ENCODE results near the gene GPATCH4. TPM values are rescaled to one million over a fixed set of nuclear protein-coding genes. Genes with fewer than 3 reads are reported as not detected.

Gene GPATCH4
- total and polyA plus RNA-seq, 4 donors: 7.6 to 23.6 (median 16.3) TPM

GRCh38 chr1:156643049-156643777 is 41.9 kb upstream of the GPATCH4 start:
- H3K4me1 ChIP-seq (ENCODE audit: control insufficient read depth in 4 of 4, insufficient read depth in 4 of 4, low read length in 3 of 4): peaks cover 0 to 6% (median 0%) of the 10 kb centered on the region in 4 donors
- H3K4me3 ChIP-seq (ENCODE audit: low read depth in 1 of 3, low read length in 3 of 3): no peak overlapping the region
- H3K27ac ChIP-seq (ENCODE audit: low read depth in 1 of 2, low read length in 2 of 2): no peak overlapping the region
- TF ChIP-seq RAD21 (IDR thresholded peaks at IDR 0.05): no peak
- no peak overlapping the region for H3K9ac ChIP-seq (ENCODE audit: low read depth in 1 of 2, low read length in 2 of 2)
- H3K9me3 ChIP-seq (ENCODE audit: control insufficient read depth in 4 of 4, low read length in 3 of 4): no peaks in the 10 kb centered on the region
- no peak for DNase-seq (ENCODE audit: low spot score)
- no peaks in the 10 kb centered on the region for H3K36me3 ChIP-seq (ENCODE audit: control insufficient read depth in 4 of 4, insufficient read depth in 3 of 4, low read depth in 1 of 4, low read length in 3 of 4)
- peaks cover 5 to 18% (median 7%) of the 10 kb centered on the region in 4 donors for H3K27me3 ChIP-seq (ENCODE audit: control insufficient read depth in 4 of 4, insufficient read depth in 4 of 4, low read length in 3 of 4)
- 52% methylated on average over 7 of the region's 7 CpGs for WGBS

GRCh38 chr1:156642265-156643048 is 41.2 kb upstream of the GPATCH4 start:
- no peak overlapping the region for H3K4me3 ChIP-seq (ENCODE audit: low read depth in 1 of 3, low read length in 3 of 3)
- H3K27me3 ChIP-seq (ENCODE audit: control insufficient read depth in 4 of 4, insufficient read depth in 4 of 4, low read length in 3 of 4): peaks cover 5 to 18% (median 7%) of the 10 kb centered on the region in 4 donors
- no peak for TF ChIP-seq RAD21 (IDR thresholded peaks at IDR 0.05)
- TF ChIP-seq JUND (IDR thresholded peaks at IDR 0.05): no peak
- no peak for TF ChIP-seq HNF4A (conservative IDR thresholded peaks at IDR 0.05)
- no peak for TF ChIP-seq FOXA2 (IDR thresholded peaks at IDR 0.05)
- TF ChIP-seq FOXA1 (IDR thresholded peaks at IDR 0.05): no peak
- TF ChIP-seq NR2F2 (IDR thresholded peaks at IDR 0.05): no peak
- H3K9me3 ChIP-seq (ENCODE audit: control insufficient read depth in 4 of 4, low read length in 3 of 4): no peaks in the 10 kb centered on the region
- DNase-seq (ENCODE audit: low spot score): no peak
- WGBS: 16% methylated on average over 40 of the region's 40 CpGs
- H3K36me3 ChIP-seq (ENCODE audit: control insufficient read depth in 4 of 4, insufficient read depth in 3 of 4, low read depth in 1 of 4, low read length in 3 of 4): no peaks in the 10 kb centered on the region
- peaks cover 0 to 6% (median 0%) of the 10 kb centered on the region in 4 donors for H3K4me1 ChIP-seq (ENCODE audit: control insufficient read depth in 4 of 4, insufficient read depth in 4 of 4, low read length in 3 of 4)
- no peak overlapping the region for H3K9ac ChIP-seq (ENCODE audit: low read depth in 1 of 2, low read length in 2 of 2)
- no peak overlapping the region for H3K27ac ChIP-seq (ENCODE audit: low read depth in 1 of 2, low read length in 2 of 2)

- peak within 1 kb of the TSS in 1 of 3 donors; percentile 32 for H3K4me3 ChIP-seq (ENCODE audit: low read depth in 1 of 3, low read length in 3 of 3)
- H3K9ac ChIP-seq (ENCODE audit: low read depth in 1 of 2, low read length in 2 of 2): no peak within 1 kb of the TSS
- no peak for DNase-seq (ENCODE audit: low spot score)
- no peak within 1 kb of the TSS for H3K27ac ChIP-seq (ENCODE audit: low read depth in 1 of 2, low read length in 2 of 2)
- peaks cover 4 to 16% (median 7%) of the 10 kb centered on the region in 4 donors for H3K27me3 ChIP-seq (ENCODE audit: control insufficient read depth in 4 of 4, insufficient read depth in 4 of 4, low read length in 3 of 4)
- peaks cover 0 to 6% (median 0%) of the 10 kb centered on the region in 4 donors for H3K4me1 ChIP-seq (ENCODE audit: control insufficient read depth in 4 of 4, insufficient read depth in 4 of 4, low read length in 3 of 4)
- TF ChIP-seq HNF4A (conservative IDR thresholded peaks at IDR 0.05) (no peak), ATF3 (IDR thresholded peaks at IDR 0.05) (no peak), RAD21 (IDR thresholded peaks at IDR 0.05) (no peak), SP1 (IDR thresholded peaks at IDR 0.05) (no peak), RXRA (IDR thresholded peaks at IDR 0.05) (no peak), NR2F2 (IDR thresholded peaks at IDR 0.05) (no peak), REST (IDR thresholded peaks at IDR 0.05) (no peak), FOXA2 (IDR thresholded peaks at IDR 0.05) (no peak), HNF4G (IDR thresholded peaks at IDR 0.05) (no peak), MAX (IDR thresholded peaks at IDR 0.05) (no peak), EGR1 (IDR thresholded peaks at IDR 0.05; ENCODE audit: low read depth in 2 of 2) (no peak), YY1 (IDR thresholded peaks at IDR 0.05) (no peak), ZBTB33 (IDR thresholded peaks at IDR 0.05) (no peak)
- H3K36me3 ChIP-seq (ENCODE audit: control insufficient read depth in 4 of 4, insufficient read depth in 3 of 4, low read depth in 1 of 4, low read length in 3 of 4): no peaks in the 10 kb centered on the region
- no peaks in the 10 kb centered on the region for H3K9me3 ChIP-seq (ENCODE audit: control insufficient read depth in 4 of 4, low read length in 3 of 4)
- 4% methylated on average over 46 of the region's 46 CpGs for WGBS
These were observed 40.5 kb upstream of the GPATCH4 start, which contains the start of gene BCAN for GRCh38 chr1:156641761-156642264. Gene BCAN, plus strand, starts transcription at chr1:156642117. Its CDS starts 3,938 bp downstream, at chr1:156646055.

Measured in liver (tissue), 9 donors.